Activated effector memory CD4-positive, alpha-beta T cell treated with anti-CD3 and anti-CD28 coated beads, Interleukin-2, amount 50 U/mL, for 16 hours (primary cell): ENCODE measurements around the gene NOL9.
A peak's percentile ranks its signal among the peaks of the same experiment; 100 is the strongest.
"Not testable (repeated sequence)": the region's sequence is repeated elsewhere in the genome, so short reads cannot be mapped to it uniquely, and the experiment has no call there.

Experiments used
- DNase-seq: peaks from one replicate; pipeline ENCODE4 v3.0.0-alpha.2; 2020

Gene NOL9

GRCh38 chr1:6500544-6501278, 53.6 kb downstream of the NOL9 start:
- DNase-seq: no peak

DNA sequence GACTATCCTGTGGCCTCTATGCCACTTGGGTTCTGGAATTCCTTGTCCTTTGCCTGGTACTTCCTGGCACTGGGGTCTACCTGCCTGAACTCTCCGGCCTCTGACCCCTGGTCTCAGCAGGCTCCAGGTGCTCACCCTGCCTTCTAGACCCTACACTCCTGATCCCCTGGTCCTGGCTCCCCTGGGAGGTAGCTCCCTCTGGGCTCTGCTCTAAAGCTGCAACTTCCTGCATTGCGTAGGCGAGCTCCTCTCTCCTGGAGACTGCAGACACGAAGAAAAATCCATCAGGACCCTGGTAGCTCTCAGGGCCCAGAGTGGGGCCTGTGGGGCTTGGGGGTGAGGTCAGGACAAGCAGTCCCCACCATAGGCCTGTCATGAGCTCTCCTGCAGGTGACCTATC, 55.0 kb downstream of the NOL9 start:
- DNase-seq: no peak

DNA sequence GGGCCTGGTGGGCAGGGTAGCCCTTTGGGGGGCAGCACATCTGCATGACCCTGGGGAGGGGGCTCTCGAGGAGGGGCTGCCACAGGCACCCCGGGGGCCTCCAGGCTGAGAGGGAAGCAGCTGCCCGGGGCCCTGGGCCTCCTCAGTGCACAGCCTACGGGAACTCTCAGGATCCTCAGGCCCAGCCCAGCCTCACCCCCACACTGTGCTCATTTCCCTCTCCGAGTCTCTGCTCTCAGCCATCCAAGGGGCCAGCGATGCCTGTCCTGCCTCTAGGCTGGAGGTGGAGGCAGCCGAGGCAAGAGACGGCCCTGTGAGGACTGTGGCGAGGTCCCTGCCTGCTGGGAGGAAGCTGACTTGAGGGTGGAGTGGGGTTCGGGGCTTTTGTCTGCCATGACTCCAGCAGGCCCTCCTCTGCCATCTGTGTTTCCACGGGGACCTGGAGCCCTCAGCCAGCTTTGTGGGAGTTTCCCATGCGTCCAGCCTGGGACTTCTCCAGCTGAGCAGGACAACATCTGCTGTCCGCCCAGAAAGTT, 55.7 kb downstream of the NOL9 start:
- DNase-seq: no peak

- DNase-seq: no peak
These were observed 56.3 kb downstream of the NOL9 start for GRCh38 chr1:6497867-6498575.

- DNase-seq: peak; percentile 86
These were observed 57.0 kb downstream of the NOL9 start for GRCh38 chr1:6497215-6497866.

DNA sequence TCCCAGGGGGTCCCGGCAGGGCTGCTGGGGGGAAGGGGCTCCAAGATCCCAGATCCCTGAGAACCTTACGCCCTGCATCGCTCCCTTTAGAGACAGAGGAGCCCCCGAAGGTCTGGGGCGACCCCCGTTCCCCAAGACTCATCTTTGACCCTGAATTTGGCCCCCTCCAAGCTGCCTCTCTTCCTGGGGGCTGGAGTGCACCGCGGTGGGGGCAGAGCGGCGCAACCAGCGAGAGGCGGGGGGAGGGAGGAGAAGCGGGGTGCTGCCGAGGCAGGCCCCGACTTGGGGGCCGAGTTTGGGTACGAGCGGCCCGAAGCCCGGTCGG, 57.5 kb downstream of the NOL9 start:
- no peak for DNase-seq

DNA sequence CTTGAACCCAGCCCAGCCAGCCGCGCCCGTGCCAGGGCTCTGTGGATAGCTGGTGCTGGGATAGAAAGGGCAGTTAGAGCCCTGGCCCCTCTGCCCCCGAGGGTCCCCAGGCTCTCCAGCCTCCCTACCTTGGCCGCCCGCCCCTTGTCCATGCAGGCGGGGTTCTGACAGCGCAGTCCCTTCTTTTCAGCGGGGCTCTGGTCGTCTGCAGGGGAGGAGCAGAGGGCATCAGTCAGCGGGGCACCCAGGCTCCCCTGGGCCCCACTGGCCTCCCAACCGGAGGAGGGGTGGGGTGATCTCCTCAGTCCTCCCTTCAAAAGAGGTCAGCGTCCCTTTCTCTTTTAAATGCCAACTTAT, 58.0 kb downstream of the NOL9 start:
- DNase-seq: no peak

GRCh38 chr1:6495540-6496364, 58.6 kb downstream of the NOL9 start:
- DNase-seq: no peak

- DNase-seq: no peak
These were observed 59.3 kb downstream of the NOL9 start for GRCh38 chr1:6495041-6495441.

DNA sequence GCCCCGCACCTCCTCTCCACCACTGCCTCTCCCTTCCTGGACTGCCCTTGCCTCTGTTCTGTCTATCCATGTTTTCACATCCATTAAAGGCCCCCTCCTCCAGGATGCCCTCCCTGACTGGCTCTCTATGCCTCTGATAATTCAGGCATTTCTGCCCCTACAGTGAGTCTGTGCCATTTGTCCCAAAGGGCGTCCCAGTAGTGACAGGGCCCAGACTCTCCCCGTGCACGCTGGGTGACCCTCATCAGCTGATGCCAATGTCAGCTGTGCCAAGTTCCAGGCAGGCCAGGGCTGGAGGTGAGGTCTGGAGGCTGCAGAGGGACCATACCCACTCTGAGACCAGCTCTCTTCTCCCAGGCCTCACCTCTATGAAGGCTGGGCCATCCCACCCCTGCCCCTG, 59.7 kb downstream of the NOL9 start:
- no peak for DNase-seq

GRCh38 chr1:6493834-6494223, 60.5 kb downstream of the NOL9 start:
- DNase-seq: not testable (repeated sequence)

DNA sequence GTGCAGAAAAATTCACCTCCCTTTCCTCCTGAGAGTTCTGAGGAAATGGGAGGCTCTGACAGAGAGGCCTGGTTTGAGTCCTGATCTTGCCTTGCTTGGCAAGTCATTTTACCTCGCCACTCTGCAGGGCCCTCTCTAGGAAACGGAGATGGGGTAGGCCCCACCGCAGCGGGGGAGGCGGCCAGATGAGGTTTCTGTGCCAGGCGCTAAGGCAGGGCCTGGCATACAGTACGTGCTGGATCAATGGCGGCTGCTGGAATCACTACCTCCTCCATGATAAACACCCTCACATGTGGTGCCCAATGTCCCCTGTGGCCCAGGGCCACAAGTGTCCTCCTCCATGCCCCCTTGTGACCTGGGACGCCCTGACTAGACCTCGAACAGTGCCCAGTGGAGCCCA, 62.3 kb downstream of the NOL9 start:
- DNase-seq: no peak

DNA sequence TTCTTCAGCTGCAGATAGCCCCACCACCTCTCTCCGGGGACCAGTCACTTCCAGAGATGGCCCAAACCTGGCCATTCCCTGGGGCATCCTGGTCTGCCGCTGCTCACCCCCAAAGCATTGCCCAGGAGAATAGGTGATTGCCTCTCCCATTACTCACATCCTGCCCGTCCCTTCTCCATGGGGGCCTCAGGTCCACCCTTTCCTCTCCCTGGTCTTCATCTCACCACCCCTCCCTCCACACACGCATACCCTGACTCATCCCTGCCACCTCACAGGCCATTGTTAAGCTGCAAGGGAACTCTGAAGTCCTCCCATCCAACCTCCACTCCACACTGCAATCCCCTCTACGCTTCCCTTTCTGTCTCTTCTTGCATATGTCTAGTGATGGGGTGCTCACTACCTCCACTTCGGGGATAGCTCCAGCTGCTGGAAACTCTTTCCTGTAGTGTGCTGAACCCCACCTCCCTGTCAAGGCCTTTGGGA, 62.8 kb downstream of the NOL9 start, which contains the start of gene PLEKHG5:
Gene PLEKHG5, minus strand, starts transcription at position 188 of the 483 bp plus-strand sequence. CDS start 14,096 bp downstream, outside the sequence.
- DNase-seq: no peak

- DNase-seq: no peak
These were observed 63.2 kb downstream of the NOL9 start for GRCh38 chr1:6491081-6491449.

DNA sequence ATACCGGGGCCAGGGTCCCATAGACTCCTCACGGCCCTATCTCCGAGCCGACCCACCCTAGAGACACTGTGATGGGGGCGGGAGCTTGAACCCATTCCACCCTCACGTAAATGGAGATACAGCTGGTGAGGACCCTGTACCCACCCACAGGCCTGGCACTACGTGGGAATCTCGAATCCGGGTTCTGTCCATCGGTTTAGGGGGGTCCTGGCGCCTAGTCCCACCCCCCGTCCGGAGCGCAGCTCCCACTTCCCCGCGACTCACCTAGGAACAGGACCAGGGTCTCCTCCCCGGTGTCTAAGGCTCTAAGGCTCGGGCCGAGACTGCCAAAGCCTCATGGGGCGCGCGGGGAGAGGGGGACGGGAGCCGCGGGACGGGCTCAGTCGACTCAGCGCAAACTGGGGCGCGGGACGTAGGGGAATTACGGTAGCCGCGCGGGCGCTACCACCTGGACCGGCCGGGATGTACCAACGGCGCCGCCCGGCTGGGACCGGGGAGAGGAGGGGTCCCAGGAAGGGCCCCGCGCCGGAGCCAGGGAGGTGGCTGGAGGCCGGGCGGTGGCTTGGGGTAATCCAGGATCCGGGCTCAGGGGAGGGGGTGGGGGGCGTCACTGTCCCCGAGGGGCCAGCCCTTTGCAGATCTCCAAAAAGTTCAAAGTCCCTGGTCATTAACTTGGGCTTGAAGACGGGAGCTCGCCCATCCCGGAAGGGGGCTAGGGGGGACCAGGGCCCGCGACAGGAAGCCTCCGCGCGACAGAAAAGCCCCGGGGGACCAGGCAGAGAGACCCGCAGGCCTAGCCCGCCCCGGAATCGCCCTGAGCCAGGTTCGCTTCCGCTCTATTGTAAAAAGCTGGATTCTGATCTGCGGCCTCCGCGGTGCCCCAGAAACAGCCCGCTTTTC, 63.9 kb downstream of the NOL9 start:
- DNase-seq: peak; percentile 84

GRCh38 chr1:6489799-6490180, 64.5 kb downstream of the NOL9 start:
- peak; percentile 93 for DNase-seq

GRCh38 chr1:6489383-6489765, 64.9 kb downstream of the NOL9 start:
- no peak for DNase-seq

DNA sequence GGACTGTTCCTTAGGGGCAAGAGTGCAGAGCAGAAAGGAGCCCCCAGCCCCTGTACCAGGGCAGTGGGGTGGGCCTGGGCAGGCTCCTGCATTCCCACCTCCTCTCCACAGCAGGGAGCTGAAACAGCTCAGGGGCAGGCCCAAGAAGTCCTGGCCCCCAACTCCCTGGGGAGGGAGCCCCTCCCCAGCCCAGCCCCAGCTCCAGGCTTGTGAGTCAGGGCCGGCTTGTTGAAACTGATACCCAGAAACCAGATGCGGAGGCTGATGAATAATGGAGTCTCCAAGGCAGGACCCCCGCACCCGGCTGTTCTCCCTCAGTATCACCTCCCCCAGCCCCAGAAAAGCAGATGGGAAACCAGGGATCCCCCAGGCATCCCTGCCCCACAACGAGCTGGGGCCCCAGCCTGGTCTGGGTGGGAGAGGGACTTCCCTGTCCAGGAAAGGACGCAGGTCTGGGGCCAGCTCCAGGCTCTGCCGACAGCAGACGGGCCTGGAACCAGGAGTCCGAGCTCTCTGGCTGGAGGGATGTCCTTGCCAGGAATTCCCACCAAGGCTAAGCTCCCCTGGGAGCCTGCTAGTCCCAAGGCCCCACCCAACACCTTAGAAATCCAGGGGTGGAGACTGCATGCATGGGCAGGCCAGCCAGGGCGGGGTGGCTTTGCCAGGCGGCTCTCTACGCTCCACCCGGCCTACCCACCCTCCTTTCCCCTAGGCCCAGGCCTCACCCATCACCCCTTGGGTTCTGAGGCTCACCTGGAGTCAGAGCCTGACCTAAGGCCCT, 65.5 kb downstream of the NOL9 start:
- no peak for DNase-seq

DNA sequence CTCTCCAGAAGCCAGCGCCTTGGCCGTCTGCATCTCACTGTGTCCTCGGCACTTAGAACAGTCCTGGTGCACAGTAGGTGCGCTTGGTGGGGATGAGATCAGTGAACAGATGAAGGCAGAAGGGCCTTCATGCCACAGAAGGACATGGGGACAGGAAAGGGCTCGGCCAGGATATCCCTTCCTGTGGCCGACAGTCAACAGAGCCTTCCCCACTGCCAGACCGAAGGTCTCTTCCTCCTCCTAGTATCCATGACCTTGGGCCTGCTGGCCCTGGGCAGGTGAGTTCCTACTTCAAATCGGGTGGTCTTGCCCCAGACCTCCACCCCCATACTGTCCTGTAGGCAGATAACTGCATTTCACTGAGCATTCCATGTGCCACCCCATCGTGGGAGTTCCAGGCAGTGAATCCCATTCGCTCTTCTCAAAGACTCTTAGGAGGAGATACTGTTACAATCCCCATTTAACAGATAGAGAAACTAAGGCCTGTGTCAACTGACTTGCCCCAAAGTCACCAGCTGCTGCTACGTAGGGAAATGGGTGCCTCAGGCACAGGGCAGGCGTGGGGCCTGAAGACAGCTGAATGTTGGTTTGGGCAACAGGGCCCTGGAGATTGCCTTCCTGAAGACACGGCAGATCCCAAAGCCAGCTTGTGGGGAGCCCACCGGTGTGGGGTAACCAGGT, 66.4 kb downstream of the NOL9 start:
- DNase-seq: no peak

GRCh38 chr1:6486433-6487011, 67.8 kb downstream of the NOL9 start:
- DNase-seq: peak; percentile 95
